Neural crest cell (in vitro differentiated cells): ENCODE results near the gene ACVR1. TPM values are rescaled to one million over a fixed set of nuclear protein-coding genes. Genes with fewer than 3 reads are reported as not detected.
"Not testable (repeated sequence)": the region's sequence is repeated elsewhere in the genome, so short reads cannot be mapped to it uniquely, and the experiment has no call there.

Experiments used
- DNase-seq: peaks from one replicate; pipeline ENCODE4 v3.0.0; 2021; ENCODE audit warnings: low read depth, mixed read lengths, low spot score
- H3K27ac Mint-ChIP-seq: one replicate; pipeline ENCODE4 v1.8.0; 2021; ENCODE audit warnings: mild to moderate bottlenecking, mixed read lengths; ENCODE audit not compliant: unreplicated experiment
- H3K27me3 Mint-ChIP-seq: 2 replicates; pipeline ENCODE4 v1.8.0; 2021; ENCODE audit warnings: low read depth, mild to moderate bottlenecking, mixed read lengths
- H3K36me3 Mint-ChIP-seq: 2 replicates; pipeline ENCODE4 v1.8.0; 2021; ENCODE audit warnings: low read depth, mild to moderate bottlenecking, mixed read lengths
- H3K4me1 Mint-ChIP-seq: 2 replicates; pipeline ENCODE4 v1.8.0; 2021; ENCODE audit warnings: mixed read lengths
- H3K4me3 Mint-ChIP-seq: one replicate; pipeline ENCODE4 v1.8.0; 2021; ENCODE audit warnings: mild to moderate bottlenecking, mixed read lengths
- H3K9me3 Mint-ChIP-seq: 2 replicates; pipeline ENCODE4 v1.8.0; 2021; ENCODE audit warnings: mixed read lengths
- CTCF ChIP-seq: fragments of 200-600 bp; sonication (generic); conservative IDR thresholded peaks from 2 replicates; pipeline ENCODE4 v1.5.0; 2021; ENCODE audit warnings: antibody characterized with exemption, mild to moderate bottlenecking
- total RNA-seq: library from RNA; stranded (reverse); gene quantifications from 2 replicates; pipeline ENCODE4 v1.2.1, GENCODE V29; 2021

ACVR1 gene
- total RNA-seq, 1 donor from 2014 or later, result 12.5 TPM

GRCh38 chr2:157760949-157761348 is 115.2 kb downstream of the ACVR1 start:
- no peak for DNase-seq
- Mint-ChIP-seq H3K36me3 (peaks cover 50% of the 10 kb centered on the region), H3K4me3 (no peak overlapping the region), H3K27me3 (no peaks in the 10 kb centered on the region), H3K4me1 (no peaks in the 10 kb centered on the region), H3K9me3 (peaks cover 26% of the 10 kb centered on the region), H3K27ac (no peak overlapping the region)
- no peak for TF ChIP-seq CTCF

GRCh38 chr2:157759855-157760254 is 116.3 kb downstream of the ACVR1 start:
- TF ChIP-seq CTCF, result no peak
- H3K4me1 Mint-ChIP-seq, result no peaks in the 10 kb centered on the region
- no peak overlapping the region for H3K27ac Mint-ChIP-seq
- peaks cover 52% of the 10 kb centered on the region for H3K36me3 Mint-ChIP-seq
- H3K4me3 Mint-ChIP-seq, result no peak overlapping the region
- no peak for DNase-seq
- H3K27me3 Mint-ChIP-seq, result no peaks in the 10 kb centered on the region
- H3K9me3 Mint-ChIP-seq, result peaks cover 35% of the 10 kb centered on the region

DNA sequence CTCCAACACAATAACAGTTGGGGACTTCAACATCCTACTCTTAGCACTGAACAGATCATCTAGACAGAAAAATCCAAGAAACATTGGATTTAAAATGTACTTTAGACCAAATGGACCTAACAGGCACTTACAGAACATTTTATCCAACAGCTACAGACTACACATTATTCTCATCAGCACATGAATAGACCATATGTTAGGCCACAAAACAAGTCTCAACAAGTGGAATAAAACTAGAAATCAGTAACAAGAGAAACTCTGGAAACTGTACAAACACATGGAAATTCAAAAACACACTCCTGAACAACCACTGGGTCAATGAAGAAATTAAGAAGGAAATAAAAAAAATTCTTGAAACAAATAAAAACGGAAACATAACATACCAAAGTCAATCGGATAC is 117.5 kb downstream of the ACVR1 start:
- Mint-ChIP-seq H3K9me3 (peaks cover 35% of the 10 kb centered on the region), H3K27ac (no peak overlapping the region), H3K27me3 (no peaks in the 10 kb centered on the region), H3K4me1 (no peaks in the 10 kb centered on the region), H3K4me3 (no peak overlapping the region), H3K36me3 (peaks cover 58% of the 10 kb centered on the region)
- TF ChIP-seq CTCF, result no peak
- DNase-seq, result no peak

DNA sequence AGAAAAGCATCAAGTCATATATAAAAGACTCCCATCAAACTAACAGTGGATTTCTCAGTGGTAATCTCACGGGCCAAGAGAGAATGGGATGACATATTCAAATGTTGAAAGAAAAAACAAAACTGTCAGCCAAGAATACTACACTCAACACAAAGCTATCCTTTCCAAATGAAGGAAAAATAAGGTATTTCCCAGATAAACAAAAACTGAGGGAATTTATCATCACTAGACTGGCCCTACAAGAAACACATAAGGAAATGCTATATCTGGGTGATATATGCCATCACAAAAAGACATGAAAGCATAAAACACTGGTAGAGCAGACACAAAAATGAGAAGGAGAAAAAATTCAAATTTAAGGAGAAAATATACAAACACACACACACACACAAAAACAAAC is 118.6 kb downstream of the ACVR1 start:
- Mint-ChIP-seq H3K4me3 (no peak overlapping the region), H3K9me3 (peaks cover 35% of the 10 kb centered on the region), H3K27me3 (no peaks in the 10 kb centered on the region), H3K27ac (no peak overlapping the region), H3K36me3 (peaks cover 62% of the 10 kb centered on the region), H3K4me1 (no peaks in the 10 kb centered on the region)
- TF ChIP-seq CTCF, result no peak
- DNase-seq, result no peak

GRCh38 chr2:157756447-157756846 is 119.7 kb downstream of the ACVR1 start:
- Mint-ChIP-seq H3K36me3 (peaks cover 68% of the 10 kb centered on the region), H3K9me3 (peaks cover 35% of the 10 kb centered on the region)
- DNase-seq, H3K4me3 Mint-ChIP-seq, H3K27ac Mint-ChIP-seq, H3K27me3 Mint-ChIP-seq, H3K4me1 Mint-ChIP-seq: not testable (repeated sequence)

DNA sequence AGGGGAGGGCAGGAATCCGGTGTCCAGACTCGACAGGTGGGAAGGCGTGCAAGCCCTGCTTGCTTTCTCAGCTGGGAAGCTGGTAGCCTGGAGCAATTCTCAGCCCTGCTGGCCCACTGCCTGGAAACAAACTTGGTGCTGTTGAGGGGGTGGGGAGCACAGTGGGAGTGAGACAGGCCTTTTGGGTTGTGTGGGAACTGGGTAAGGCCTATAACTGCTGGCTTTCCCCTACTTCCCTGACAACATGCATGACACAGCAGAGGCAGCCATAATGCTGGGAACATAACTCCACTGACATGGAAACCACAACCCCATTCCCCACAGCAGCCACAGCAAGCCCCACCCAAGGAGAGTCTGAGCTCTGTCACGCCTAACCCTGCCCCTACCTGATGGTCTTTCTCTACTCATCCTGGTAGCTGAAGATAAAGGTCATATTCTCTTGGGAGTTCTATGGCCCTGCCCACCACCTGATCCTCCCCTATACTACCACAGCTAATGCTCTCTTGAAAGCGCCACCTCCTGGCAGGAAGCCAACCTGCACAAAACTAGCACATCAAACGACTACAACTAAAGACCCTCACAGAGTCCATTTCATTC is 124.6 kb downstream of the ACVR1 start:
- H3K27me3 Mint-ChIP-seq, result no peaks in the 10 kb centered on the region
- H3K36me3 Mint-ChIP-seq, result peaks cover 40% of the 10 kb centered on the region
- H3K4me3 Mint-ChIP-seq, result no peak overlapping the region
- H3K27ac Mint-ChIP-seq, result no peak overlapping the region
- no peak for DNase-seq
- peak; percentile 34 for TF ChIP-seq CTCF
- H3K9me3 Mint-ChIP-seq, result peaks cover 15% of the 10 kb centered on the region
- H3K4me1 Mint-ChIP-seq, result no peaks in the 10 kb centered on the region
